Measurements from ENCODE around the gene NUDT19.

DNA sequence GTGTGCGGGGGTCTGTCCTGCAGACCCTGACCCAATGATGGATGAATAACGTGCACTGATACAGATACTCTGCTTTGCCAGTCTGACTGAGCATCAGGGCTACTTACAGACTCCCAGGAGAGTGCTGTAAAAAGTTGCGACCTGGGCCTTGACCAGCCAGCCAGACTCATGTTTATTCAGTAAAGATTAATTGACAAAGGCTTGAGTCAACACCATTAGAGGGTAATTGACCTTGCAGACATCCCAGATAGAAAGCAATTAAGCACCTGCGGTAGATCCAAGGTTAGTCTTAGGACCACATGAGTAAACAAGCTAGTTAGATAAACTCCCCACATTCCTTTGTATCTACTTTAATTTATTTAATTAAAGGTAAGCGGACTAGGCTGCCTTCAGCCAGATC lies 10.4 kb downstream of the NUDT19 start:
- TF ChIP-seq, protein P1, sequence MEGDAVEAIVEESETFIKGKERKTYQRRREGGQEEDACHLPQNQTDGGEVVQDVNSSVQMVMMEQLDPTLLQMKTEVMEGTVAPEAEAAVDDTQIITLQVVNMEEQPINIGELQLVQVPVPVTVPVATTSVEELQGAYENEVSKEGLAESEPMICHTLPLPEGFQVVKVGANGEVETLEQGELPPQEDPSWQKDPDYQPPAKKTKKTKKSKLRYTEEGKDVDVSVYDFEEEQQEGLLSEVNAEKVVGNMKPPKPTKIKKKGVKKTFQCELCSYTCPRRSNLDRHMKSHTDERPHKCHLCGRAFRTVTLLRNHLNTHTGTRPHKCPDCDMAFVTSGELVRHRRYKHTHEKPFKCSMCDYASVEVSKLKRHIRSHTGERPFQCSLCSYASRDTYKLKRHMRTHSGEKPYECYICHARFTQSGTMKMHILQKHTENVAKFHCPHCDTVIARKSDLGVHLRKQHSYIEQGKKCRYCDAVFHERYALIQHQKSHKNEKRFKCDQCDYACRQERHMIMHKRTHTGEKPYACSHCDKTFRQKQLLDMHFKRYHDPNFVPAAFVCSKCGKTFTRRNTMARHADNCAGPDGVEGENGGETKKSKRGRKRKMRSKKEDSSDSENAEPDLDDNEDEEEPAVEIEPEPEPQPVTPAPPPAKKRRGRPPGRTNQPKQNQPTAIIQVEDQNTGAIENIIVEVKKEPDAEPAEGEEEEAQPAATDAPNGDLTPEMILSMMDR (conservative IDR thresholded peaks at IDR 0.05 in 1 of 2, IDR thresholded peaks at IDR 0.05 in 1 of 2; ENCODE audit: extremely low read depth in 1 of 2, insufficient read depth in 1 of 2, low read depth in 1 of 2, low read length in 2 of 2) = no peak
- no peak for TF ChIP-seq EZH2 (IDR thresholded peaks at IDR 0.05; ENCODE audit: borderline replicate concordance, low read length)

Data from mammary epithelial cell (primary cell).